Measurements from ENCODE around the gene VEZF1.

The VEZF1 gene

DNA sequence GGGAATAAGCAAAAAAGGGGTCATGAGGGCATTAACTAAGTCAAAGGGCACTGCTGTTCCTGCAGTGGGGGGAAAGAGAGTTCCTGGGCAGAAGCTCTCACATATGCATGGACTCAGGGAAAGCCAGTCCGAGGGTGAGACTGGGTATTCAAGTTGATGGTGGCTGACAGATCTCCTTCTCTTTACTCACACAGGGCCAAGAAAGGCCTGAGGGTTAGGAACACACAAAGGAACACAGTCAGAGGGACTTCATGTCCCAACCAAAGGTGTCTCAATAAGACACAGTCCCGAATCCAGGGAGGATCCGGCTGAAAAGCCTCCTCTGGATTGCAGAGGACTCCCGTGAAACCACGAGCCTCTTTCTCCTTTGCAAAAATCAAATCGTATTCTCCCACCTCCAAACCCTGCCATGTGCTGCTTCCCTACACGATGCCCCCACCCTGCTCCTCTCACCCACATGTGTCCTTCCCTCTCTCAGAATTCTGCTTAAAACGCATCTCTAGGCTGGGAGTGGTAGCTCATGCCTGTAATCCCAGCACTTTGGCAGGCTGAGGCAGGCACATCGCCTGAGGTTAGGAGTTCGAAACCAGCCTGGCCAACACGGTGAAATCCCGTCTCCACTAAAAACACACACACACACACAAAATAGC lies 56.4 kb downstream of the VEZF1 start:
- DNase-seq: no peak

DNA sequence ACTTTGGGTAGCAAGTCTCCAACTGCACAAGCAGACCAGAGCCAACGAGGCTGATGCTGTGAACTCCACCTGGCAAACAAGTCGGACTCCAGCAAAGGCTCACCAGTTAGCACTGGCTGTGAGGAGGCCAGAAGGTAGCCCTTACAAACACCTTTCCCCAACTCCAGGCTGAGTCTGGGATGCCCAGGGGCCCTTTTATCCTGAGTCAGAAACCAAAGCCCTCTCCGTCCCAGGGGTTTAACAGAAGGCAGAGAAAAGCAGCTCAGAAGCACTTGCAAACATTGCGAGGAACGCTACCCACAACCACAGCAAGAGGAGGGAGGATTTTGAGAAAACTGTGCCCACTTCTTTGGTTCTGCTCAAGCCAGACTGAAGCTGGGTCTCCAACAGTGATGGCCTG lies 57.8 kb downstream of the VEZF1 start:
- DNase-seq: no peak

DNA sequence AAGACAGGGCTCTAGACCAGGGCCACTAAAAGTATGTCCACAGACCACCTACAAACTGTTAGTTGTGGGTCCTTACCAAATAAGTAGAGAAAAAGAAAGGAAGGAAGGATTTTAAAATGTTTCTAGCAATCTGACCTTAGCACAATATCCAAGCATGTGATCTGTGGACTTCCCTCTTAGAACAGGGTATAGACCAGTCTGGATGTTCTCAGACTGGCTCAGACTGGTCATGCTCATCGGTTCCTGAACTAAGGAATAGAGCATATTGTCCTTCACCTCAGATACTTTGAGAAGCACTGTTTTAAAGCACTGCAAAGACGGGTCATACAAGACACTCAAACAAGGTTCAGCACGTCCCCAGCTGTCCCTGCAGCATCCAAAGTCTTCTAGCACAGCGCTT lies 58.7 kb downstream of the VEZF1 start:
- no peak for DNase-seq

DNA sequence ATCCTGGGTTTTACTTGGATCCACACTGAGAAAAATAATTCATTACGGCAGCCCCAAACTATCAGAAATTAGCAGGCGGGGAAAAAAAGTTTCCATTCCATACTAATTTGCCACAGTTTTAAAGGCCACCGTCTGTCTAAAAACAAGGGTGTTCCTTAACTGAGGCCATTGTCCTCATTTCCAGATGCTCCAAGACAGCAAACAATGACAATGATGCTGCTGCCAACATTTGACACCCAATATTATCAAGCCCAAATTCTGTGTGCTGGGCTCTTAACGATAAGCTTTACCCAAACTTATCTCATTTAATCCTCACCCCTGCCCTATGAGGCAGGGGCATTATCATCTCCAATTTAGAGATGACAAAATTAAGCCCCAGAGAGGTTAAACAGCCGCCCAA lies 59.1 kb downstream of the VEZF1 start:
- peak in 1 of 51 donors; percentile 15 for DNase-seq

GRCh38 chr17:57927048-57927723 lies 60.9 kb downstream of the VEZF1 start:
- DNase-seq: peak in 33 of 51 donors; percentile 21 to 82 (median 50)

DNA sequence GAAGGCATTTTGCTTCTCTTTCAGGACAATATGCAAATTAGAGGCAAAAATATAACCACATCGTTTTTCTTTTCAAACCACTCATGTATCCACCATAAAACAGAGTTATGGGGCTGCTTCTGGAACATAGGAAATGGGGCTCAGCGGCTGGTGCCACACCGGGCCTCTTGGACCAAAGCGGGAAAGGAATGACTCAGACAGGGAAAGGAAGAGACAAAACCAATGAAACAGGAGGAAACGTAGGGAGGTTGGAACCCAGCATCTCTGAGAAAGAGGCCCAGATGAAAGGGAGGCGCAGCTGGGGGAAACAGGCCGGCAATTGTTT lies 61.4 kb downstream of the VEZF1 start:
- DNase-seq: peak in 1 of 51 donors; percentile 52

DNA sequence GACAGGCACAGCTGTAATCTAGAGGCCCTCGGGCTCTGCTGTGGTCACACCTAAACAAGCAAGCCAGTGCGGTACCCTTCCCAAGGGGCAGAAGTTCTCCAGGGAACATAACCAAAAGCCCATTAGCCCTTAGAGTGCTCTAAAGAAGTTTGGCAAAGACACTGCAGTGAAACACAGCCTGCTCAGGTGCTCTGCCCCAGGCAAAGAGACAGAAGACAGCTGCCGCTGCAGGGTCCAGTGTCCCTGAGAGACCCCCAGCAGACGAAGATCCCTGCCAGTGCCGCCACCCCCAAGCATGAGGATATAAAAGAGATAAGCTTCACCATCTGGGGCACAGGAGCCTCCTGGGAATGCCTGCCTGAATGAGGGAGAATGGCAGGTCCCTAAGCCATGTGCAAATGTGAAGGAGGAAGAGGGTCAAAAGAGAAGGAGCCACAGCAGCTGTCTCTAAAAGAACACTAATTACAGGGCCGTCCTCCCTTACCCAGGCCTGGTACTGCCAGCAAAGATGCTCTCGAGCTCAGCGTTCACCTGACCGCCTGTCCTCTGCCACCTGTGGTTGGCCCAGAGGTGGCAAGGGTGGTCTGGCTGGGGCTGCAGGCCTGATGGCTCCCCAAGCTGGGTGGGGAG lies 62.6 kb downstream of the VEZF1 start:
- no peak for DNase-seq

GRCh38 chr17:57924677-57925076 lies 63.4 kb downstream of the VEZF1 start:
- DNase-seq: peak in 2 of 51 donors; percentile 49 to 54

Measured in hypothalamus (tissue), 51 donors.